A673 (cell line): ENCODE results near the gene TRAPPC6A. TPM values are rescaled to one million over a fixed set of nuclear protein-coding genes. Genes with fewer than 3 reads are reported as not detected.

Source experiments
- BruUV-seq: library from RNA; stranded (reverse); fragments of 400-500 nt; replicated peaks from 2 replicates; lab custom pipeline; 2021; lab: Mats Ljungman, UMichigan
- CTCF ChIA-PET: fragments of 300-600 bp; sonication (Branson Sonifier 250); formaldehyde crosslinking; loops from one replicate; lab custom pipeline; 2022; ENCODE audit warnings: antibody characterized with exemption; lab: Charles Lee
- POLR2A ChIA-PET: fragments of 300-600 bp; sonication (Branson Sonifier 250); formaldehyde crosslinking; loops from one replicate; lab custom pipeline; 2022; ENCODE audit warnings: antibody characterized with exemption; ENCODE audit not compliant: low non-redundant PET; lab: Charles Lee
- DNase-seq: peaks from one replicate; pipeline ENCODE4 v3.0.0-alpha.2; 2015; ENCODE audit warnings: low spot score
- H3K27ac ChIP-seq: fragments of 200-600 bp; sonication (generic); 2 replicates; pipeline ENCODE4 v1.5.1; 2016; ENCODE audit warnings: mixed run types, low read depth, mild to moderate bottlenecking, mixed read lengths, antibody characterized with exemption, low read length; ENCODE audit not compliant: poor library complexity, severe bottlenecking
- H3K27me3 ChIP-seq: fragments of 200-600 bp; sonication (generic); replicated peaks from 2 replicates; pipeline ENCODE4 v1.6.1; 2017; ENCODE audit warnings: mixed run types, low read depth, mild to moderate bottlenecking, mixed read lengths, antibody characterized with exemption, low read length; ENCODE audit not compliant: insufficient read depth, poor library complexity
- H3K36me3 ChIP-seq: fragments of 200-600 bp; sonication (generic); 2 replicates; pipeline ENCODE4 v1.6.1; 2016; ENCODE audit warnings: mixed run types, mild to moderate bottlenecking, mixed read lengths, antibody characterized with exemption, low read length; ENCODE audit not compliant: insufficient read depth, poor library complexity, severe bottlenecking
- H3K4me1 ChIP-seq: fragments of 200-600 bp; sonication (generic); 2 replicates; pipeline ENCODE4 v1.6.1; 2017; ENCODE audit warnings: mixed run types, mild to moderate bottlenecking, mixed read lengths, antibody characterized with exemption, low read length; ENCODE audit not compliant: insufficient read depth, poor library complexity, severe bottlenecking
- H3K4me3 ChIP-seq: fragments of 200-600 bp; sonication (generic); 2 replicates; pipeline ENCODE4 v1.5.1; 2016; ENCODE audit warnings: low read depth, mixed run types, mild to moderate bottlenecking, mixed read lengths, low read length; ENCODE audit not compliant: poor library complexity, severe bottlenecking
- H3K9me3 ChIP-seq: fragments of 200-600 bp; sonication (generic); 2 replicates; pipeline ENCODE4 v1.6.1; 2016; ENCODE audit warnings: mixed run types, low read depth, mild to moderate bottlenecking, mixed read lengths, antibody characterized with exemption, low read length; ENCODE audit not compliant: poor library complexity, severe bottlenecking
- EZH2 ChIP-seq: fragments of 200-600 bp; sonication (generic); IDR thresholded peaks from 2 replicates; pipeline ENCODE4 v1.6.1; 2017; ENCODE audit warnings: borderline replicate concordance, low read depth, mild to moderate bottlenecking, mixed read lengths, antibody characterized with exemption, low read length; ENCODE audit not compliant: poor library complexity, severe bottlenecking
- intact Hi-C: fragments of 100-400 bp; cut with micrococcal nuclease; formaldehyde crosslinking; loops from one replicate; pipeline ENCODE4 v1.10.0; 2022; ENCODE audit not compliant: unreplicated experiment
- total RNA-seq: library from RNA; stranded (reverse); gene quantifications from 2 replicates; pipeline ENCODE4 v1.2.3, GENCODE V29; 2021
- TF ChIP-seq, protein P1 (sequence below): fragments of 300-800, 200-600 bp; sonication (generic); conservative IDR thresholded peaks from 2 replicates; pipeline ENCODE4 v1.5.1; 2017; ENCODE audit warnings: low read depth, mild to moderate bottlenecking, antibody characterized with exemption, low read length, moderate library complexity, mixed read lengths

The TRAPPC6A gene
- total RNA-seq, 1 experiment from 2014 or later: 5.8 TPM

DNA sequence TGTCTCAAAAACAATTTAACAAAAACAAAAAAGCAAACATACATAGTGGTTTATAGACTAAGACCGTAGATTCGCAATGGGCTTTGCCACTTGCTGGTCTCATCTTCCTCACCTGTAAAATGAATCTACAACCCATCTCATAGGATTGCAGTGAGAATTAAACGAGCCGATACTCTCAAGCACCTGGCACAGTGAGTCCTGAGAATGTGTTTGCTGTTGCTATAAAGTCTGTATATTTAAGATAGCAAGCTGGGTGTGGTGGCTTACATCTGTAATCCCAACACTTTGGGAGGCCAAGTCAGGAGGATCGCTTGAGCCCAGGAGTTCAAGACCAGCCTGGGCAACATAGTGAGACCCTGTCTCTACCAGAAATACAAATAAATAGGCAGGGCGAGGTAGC, 44.7 kb upstream of the TRAPPC6A start:
- Histone ChIP-seq H3K4me3 (no peak overlapping the region), H3K9me3 (no peaks in the 10 kb centered on the region), H3K27ac (no peak overlapping the region), H3K36me3 (no peaks in the 10 kb centered on the region), H3K27me3 (peaks cover 33% of the 10 kb centered on the region), H3K4me1 (no peaks in the 10 kb centered on the region)
- POLR2A ChIA-PET: no interaction called here
- TF ChIP-seq EZH2: no peak
- TF ChIP-seq, protein P1, sequence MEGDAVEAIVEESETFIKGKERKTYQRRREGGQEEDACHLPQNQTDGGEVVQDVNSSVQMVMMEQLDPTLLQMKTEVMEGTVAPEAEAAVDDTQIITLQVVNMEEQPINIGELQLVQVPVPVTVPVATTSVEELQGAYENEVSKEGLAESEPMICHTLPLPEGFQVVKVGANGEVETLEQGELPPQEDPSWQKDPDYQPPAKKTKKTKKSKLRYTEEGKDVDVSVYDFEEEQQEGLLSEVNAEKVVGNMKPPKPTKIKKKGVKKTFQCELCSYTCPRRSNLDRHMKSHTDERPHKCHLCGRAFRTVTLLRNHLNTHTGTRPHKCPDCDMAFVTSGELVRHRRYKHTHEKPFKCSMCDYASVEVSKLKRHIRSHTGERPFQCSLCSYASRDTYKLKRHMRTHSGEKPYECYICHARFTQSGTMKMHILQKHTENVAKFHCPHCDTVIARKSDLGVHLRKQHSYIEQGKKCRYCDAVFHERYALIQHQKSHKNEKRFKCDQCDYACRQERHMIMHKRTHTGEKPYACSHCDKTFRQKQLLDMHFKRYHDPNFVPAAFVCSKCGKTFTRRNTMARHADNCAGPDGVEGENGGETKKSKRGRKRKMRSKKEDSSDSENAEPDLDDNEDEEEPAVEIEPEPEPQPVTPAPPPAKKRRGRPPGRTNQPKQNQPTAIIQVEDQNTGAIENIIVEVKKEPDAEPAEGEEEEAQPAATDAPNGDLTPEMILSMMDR: no peak
- no TSS peak for BruUV-seq
- CTCF ChIA-PET: no interaction called here
- intact Hi-C loops: no loop called here
- DNase-seq: no peak

DNA sequence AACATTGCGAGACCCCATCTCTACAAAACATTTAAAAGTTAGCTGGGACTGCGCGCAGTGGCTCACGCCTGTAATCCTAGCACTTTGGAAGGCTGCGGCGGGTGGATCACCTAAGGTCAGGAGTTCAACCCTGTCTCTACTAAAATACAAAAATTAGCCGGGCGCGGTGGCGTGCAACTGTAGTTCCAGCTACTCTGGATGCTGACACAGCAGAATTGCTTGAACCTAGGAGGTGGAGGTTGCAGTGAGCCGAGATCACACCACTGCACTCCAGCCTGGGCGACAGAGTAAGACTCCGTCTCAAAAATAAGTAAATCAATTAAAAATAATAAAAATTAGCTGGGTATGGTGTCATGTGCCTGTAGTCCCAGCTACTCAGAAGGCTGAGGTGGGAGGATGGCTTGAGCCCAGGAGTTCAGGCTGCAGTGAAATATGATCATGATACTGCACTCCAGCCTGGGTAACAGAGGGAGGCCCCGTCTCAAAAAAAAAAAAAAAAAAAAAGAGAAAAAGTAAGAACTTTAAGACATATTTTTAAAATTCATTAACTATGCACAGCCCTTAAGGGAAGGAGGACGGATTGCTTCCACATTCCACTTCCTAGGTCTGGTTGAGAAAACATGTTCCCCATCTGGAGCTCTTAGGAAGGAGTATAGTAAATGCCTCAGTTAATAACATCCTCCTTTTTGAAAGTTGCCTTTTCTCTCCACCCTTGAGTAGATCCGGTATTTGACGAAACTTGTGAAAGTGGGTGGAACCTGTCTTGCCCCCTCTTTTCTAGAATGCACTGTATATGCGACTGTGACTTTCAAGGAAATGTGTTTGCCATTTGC, 41.1 kb upstream of the TRAPPC6A start:
- Histone ChIP-seq H3K27me3 (peaks cover 67% of the 10 kb centered on the region), H3K4me1 (no peaks in the 10 kb centered on the region), H3K27ac (no peak overlapping the region), H3K9me3 (no peaks in the 10 kb centered on the region), H3K4me3 (no peak overlapping the region), H3K36me3 (no peaks in the 10 kb centered on the region)
- no TSS peak for BruUV-seq
- CTCF ChIA-PET: interaction anchor here (0.7 kb wide), 1 partner anchor 53 kb away, joined by 12 read pairs; no protein-coding TSS in a partner anchor
- POLR2A ChIA-PET: no interaction called here
- intact Hi-C loops: no loop called here
- TF ChIP-seq, protein P1: no peak
- no peak for TF ChIP-seq EZH2
- no peak for DNase-seq

DNA sequence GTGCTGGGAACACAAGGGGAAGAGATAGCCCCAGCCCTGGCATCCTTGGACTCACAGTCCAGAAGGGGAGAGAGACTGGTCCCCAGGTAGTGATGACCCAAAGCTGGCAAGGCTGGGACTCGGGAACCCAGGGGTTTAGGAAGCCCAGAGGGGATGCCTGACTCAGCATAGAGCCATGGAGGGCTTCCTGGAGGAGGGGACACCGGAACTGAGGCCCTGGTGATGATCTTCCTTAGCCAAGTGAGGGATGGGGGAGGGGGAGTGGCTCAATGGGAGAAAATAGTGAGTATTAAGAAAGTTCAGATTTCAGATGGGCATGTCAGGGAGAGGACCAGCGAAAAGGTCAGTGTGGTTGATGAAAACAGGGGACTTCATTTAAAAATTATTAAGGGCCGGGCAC, 40.4 kb upstream of the TRAPPC6A start:
- DNase-seq: no peak
- no peak overlapping the region for H3K4me3 ChIP-seq
- no peak for TF ChIP-seq EZH2
- TF ChIP-seq, protein P1: no peak
- POLR2A ChIA-PET: no interaction called here
- intact Hi-C loops: no loop called here
- CTCF ChIA-PET: no interaction called here
- H3K27me3 ChIP-seq: peaks cover 71% of the 10 kb centered on the region
- H3K9me3 ChIP-seq: no peaks in the 10 kb centered on the region
- BruUV-seq: no TSS peak
- H3K4me1 ChIP-seq: no peaks in the 10 kb centered on the region
- no peak overlapping the region for H3K27ac ChIP-seq
- no peaks in the 10 kb centered on the region for H3K36me3 ChIP-seq
